Measurements from ENCODE around the gene LBR.

LBR gene

GRCh38 chr1:225462714-225463574, 35.1 kb upstream of the LBR start:
- DNase-seq = no peak

GRCh38 chr1:225462429-225462713, 34.5 kb upstream of the LBR start:
- DNase-seq = no peak

GRCh38 chr1:225461533-225462428, 33.9 kb upstream of the LBR start:
- no peak for DNase-seq

GRCh38 chr1:225460737-225461532, 33.1 kb upstream of the LBR start:
- DNase-seq = no peak

GRCh38 chr1:225460021-225460736, 32.3 kb upstream of the LBR start:
- no peak for DNase-seq

GRCh38 chr1:225458222-225458631, 30.4 kb upstream of the LBR start:
- no peak for DNase-seq

GRCh38 chr1:225454733-225455132, 26.9 kb upstream of the LBR start:
- DNase-seq = no peak

GRCh38 chr1:225453797-225454648, 26.2 kb upstream of the LBR start:
- DNase-seq = no peak

- no peak for DNase-seq
Measured at GRCh38 chr1:225451840-225452515, 24.1 kb upstream of the LBR start.

- DNase-seq = no peak
Measured at GRCh38 chr1:225451340-225451739, 23.5 kb upstream of the LBR start.

- DNase-seq = no peak
Measured at GRCh38 chr1:225450491-225451191, 22.8 kb upstream of the LBR start.

- DNase-seq = no peak
Measured at GRCh38 chr1:225449774-225450173, 21.9 kb upstream of the LBR start.

- no peak for DNase-seq
Measured at GRCh38 chr1:225449261-225449660, 21.4 kb upstream of the LBR start.

GRCh38 chr1:225448146-225448805, 20.4 kb upstream of the LBR start:
- no peak for DNase-seq

- DNase-seq = no peak
Measured at GRCh38 chr1:225447650-225448089, 19.8 kb upstream of the LBR start.

- no peak for DNase-seq
Measured at GRCh38 chr1:225446981-225447615, 19.3 kb upstream of the LBR start.

- no peak for DNase-seq
Measured at GRCh38 chr1:225446595-225446960, 18.7 kb upstream of the LBR start.

GRCh38 chr1:225445639-225446594, 18.1 kb upstream of the LBR start:
- DNase-seq = no peak
